ENCODE measurements around the gene CTSA.

The CTSA gene

GRCh38 chr20:45857882-45858216, 33.3 kb upstream of the CTSA start:
- TF ChIP-seq CTCF (conservative IDR thresholded peaks at IDR 0.05) (no peak), ZFX (IDR thresholded peaks at IDR 0.05) (no peak)
- peak overlapping the region; percentile 73 for H3K27ac ChIP-seq

- no peak for TF ChIP-seq ZFX (IDR thresholded peaks at IDR 0.05)
- TF ChIP-seq CTCF (conservative IDR thresholded peaks at IDR 0.05) = no peak
- H3K27ac ChIP-seq = no peak overlapping the region
Observed at GRCh38 chr20:45859916-45860315, 31.2 kb upstream of the CTSA start.

- TF ChIP-seq CTCF (conservative IDR thresholded peaks at IDR 0.05) (no peak), ZFX (IDR thresholded peaks at IDR 0.05) (no peak)
- H3K27ac ChIP-seq = no peak overlapping the region
Observed at GRCh38 chr20:45860560-45861220, 30.4 kb upstream of the CTSA start.

GRCh38 chr20:45861221-45862075, 29.7 kb upstream of the CTSA start:
- no peak for TF ChIP-seq CTCF (conservative IDR thresholded peaks at IDR 0.05)
- no peak for TF ChIP-seq ZFX (IDR thresholded peaks at IDR 0.05)
- H3K27ac ChIP-seq = no peak overlapping the region

- H3K27ac ChIP-seq = no peak overlapping the region
- TF ChIP-seq CTCF (conservative IDR thresholded peaks at IDR 0.05) (no peak), ZFX (IDR thresholded peaks at IDR 0.05) (no peak)
Observed at GRCh38 chr20:45863543-45864470, 27.3 kb upstream of the CTSA start.

GRCh38 chr20:45866454-45866853, 24.7 kb upstream of the CTSA start:
- TF ChIP-seq CTCF (conservative IDR thresholded peaks at IDR 0.05) (no peak), ZFX (IDR thresholded peaks at IDR 0.05) (no peak)
- H3K27ac ChIP-seq = no peak overlapping the region

Measured in C4-2B (cell line).